ENCODE measurements around the gene ST6GALNAC3.
"Not testable (repeated sequence)": the region's sequence is repeated elsewhere in the genome, so short reads cannot be mapped to it uniquely, and the experiment has no call there.

ST6GALNAC3 gene

GRCh38 chr1:76292418-76293184, 218.1 kb downstream of the ST6GALNAC3 start:
- no peak for DNase-seq

GRCh38 chr1:76293831-76294230, 219.3 kb downstream of the ST6GALNAC3 start:
- DNase-seq: no peak

DNA sequence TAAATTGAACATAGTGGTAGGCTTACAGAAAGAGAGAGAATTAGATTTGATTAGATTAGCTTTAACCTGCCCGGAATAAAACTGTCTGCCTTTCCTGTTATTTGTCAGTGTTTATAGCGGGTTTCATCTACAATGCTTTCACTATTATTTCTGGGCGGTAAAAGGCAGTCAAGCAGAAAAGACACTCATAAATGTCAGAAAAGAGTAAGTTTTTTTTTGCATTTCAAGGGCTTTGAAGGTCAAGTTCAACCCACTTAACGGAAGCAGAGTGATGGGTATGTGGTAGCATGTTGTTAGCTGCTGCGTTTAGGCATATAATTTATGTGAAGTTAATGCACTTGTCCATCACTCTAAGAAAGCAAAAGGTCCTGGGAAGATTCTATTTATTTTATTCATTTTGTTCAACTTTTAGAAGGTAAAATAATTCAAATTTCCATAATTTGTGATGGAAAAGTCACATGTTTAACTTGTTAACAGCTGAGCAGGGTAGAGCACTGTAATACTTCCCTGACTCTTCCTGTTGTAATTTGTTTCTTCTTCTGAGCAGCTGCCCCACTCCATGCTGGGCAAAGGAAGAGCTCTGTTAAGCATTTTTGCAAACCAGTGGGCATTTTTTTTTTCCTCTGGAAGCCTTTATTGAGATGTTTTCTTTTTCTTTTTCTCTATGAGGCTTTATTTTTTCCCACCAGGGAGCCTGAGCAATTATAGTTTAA, 220.1 kb downstream of the ST6GALNAC3 start:
- no peak for DNase-seq

DNA sequence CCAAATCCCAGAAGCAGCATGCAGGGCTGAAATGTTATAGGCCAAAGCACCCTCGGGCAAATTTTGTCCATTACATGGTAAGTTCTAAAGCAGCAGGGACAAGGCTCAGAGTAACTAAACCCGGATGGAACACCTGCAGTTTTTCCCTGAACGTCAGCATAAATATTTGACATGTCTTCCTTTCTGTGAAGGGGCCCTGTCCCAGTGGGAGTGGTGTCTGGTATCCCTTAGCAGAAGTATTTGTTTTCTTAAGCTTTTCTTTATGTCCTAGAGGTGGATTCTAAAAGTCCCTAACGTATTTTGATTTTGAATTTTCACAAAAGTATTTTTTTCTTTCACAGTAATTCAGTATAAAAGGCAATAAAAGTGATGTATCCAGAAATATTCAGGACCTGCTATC, 223.9 kb downstream of the ST6GALNAC3 start:
- DNase-seq: no peak

GRCh38 chr1:76299036-76299435, 224.5 kb downstream of the ST6GALNAC3 start:
- DNase-seq: no peak

DNA sequence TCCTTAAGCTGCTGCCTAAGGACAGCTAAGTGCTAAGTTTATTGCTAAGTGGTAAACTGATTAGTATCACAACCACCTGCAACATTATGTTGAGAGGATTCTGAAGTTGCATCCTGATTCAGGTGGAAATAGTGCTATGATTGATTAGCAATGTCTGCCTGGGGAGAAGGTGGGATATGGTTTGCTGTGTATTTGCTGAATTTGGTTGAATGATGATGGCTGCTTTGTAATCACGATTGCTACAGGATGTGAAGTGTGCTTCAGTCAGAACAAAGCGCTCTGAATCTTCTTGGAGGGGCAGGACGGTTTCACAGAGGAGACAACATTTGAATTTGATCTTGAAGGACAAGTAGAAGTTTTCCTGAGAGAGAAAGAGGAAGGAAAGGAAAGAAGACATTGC, 226.0 kb downstream of the ST6GALNAC3 start:
- DNase-seq: no peak

DNA sequence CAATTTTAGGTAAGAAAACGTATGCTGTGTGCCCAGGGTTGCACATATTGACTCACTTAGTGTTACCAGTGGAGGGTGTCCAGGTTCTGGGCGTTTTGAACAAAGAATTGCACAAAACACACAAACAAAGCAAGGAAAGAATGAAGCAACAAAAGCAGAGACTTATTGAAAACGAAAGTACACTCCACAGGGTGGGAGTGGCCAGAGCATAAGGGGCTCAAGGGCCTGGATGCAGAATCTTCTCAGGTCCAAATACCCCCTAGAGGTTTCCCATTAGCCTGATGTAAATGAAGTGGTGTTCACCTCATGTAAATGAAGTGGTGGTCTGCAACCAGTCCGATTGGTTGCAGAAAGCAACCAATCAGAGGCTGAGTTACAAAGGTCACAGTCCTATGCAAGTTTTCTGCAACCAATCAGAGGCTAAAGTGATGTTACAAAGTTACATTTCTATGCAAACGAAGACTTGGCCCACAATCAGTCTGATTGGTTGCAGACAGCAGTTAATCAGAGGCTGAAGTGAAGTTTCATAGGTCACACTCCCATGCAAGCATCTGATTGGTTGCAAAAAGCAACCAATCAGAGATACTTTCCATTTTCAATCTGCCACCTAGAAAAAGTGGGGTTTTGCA, 228.3 kb downstream of the ST6GALNAC3 start:
- DNase-seq: peak; percentile 83

- peak; percentile 60 for DNase-seq
These were observed 228.8 kb downstream of the ST6GALNAC3 start for GRCh38 chr1:76303340-76303717.

- DNase-seq: no peak
These were observed 238.8 kb downstream of the ST6GALNAC3 start for GRCh38 chr1:76313304-76313703.

GRCh38 chr1:76314730-76315129, 240.2 kb downstream of the ST6GALNAC3 start:
- DNase-seq: no peak

GRCh38 chr1:76317299-76317900, 242.9 kb downstream of the ST6GALNAC3 start:
- no peak for DNase-seq

- peak; percentile 49 for DNase-seq
These were observed 256.6 kb downstream of the ST6GALNAC3 start for GRCh38 chr1:76330991-76331603.

- no peak for DNase-seq
These were observed 261.3 kb downstream of the ST6GALNAC3 start for GRCh38 chr1:76335882-76336281.

DNA sequence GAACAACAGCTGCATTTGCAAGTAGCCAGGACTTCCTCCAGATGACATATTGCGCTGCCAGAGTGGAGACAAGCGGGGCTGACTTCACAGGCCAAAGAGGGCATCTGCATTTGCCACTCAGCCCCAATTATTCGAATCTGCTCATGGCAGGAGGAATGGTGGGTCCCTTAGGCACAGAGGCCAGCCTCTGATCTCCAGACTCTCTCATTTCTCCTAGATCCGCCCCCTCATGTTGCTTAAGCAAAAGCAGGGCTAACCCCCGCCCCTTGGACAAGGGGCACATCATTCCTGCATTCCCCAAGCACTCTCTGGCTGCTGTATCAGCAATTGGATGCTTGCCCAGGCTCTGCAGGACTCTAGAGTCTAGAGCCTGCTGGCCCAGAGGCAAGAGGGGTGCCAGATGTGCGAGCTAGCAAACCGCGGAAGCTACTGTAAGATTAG, 262.4 kb downstream of the ST6GALNAC3 start:
- DNase-seq: no peak

DNA sequence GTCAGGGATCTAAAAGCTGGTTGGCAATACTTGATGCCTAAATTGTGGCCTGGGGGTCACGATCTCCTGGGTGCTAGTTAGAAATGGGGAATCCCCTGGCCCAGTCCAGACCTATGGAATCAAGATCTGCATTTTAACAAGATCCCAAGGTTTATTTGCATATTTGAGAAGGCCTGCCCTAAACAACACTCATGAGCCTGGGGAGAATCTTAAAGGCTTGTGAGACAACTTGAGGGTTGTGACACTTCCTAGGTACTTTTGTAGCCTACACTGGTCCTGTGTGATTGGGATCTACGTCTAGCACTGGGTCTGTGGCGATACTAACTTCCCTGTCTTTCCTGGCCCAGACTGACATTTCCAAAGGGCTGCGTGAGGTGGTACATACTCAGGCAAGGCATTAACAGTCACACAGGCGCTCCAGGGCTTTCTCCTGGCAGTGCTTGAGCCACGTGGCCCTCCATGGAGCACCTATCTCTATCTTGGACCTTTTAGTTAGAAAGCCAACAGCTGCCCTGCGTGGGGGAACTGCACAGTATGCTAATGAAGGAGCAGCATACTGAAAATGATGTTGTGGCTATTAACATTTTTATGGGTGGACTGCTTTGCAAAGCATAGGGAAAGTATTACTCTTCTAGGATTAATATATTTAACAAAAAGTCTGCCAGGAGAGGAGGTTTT, 263.1 kb downstream of the ST6GALNAC3 start:
- DNase-seq: no peak

DNA sequence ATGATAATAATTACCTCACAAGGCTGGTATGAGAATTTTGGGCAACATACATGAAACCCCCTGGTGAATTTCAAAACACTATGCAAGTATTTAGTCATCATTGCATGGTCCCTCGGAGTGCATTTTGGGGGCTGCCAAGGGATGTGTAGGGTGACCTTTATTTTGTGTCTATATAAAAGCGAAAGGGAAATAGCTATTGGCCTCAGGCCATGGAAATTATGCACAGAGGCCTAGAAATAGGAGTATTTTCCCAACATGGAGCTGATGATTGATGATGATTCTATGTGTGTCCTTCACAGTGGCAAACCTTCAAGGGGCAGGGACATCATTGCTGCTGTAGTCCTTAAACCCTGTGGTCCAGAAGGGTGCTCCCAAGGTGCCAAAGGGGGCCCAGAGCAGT, 265.5 kb downstream of the ST6GALNAC3 start:
- no peak for DNase-seq

DNA sequence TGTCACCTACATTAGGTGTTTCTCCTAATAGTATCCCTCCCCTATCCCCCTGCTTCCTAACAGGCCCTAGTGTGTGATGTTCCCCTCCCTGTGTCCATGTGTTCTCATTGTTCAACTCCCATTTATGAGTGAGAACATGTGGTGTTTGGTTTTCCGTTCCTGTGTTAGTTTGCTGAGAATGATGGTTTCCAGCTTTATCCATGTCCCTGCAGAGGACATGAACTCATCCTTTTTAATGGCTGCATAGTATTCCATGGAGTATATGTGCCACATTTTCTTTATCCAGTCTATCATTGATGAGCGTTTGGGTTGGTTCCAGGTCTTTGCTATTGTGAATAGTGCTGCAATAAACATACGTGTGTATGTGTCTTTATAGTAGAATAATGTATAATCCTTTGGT, 267.3 kb downstream of the ST6GALNAC3 start:
- DNase-seq: not testable (repeated sequence)

DNA sequence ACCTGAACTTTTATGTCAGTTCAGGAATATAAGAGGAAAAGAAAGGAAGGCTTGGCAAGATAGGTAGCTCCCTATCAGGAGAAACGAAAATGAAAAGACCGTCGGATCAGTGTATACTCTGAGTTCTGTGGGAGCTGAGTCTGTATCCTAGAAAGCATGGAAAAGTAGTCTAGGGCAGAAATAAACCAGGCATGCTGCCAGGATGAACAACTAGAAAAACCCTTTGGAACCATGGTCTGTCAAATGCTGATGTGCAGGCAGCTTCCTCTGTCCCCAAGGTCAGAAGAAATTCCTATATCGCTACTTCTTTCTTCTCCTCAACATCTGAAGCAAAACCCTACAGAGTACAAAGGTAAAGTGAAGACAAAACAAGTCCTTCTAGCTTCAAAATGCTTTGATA, 268.8 kb downstream of the ST6GALNAC3 start:
- DNase-seq: no peak

GRCh38 chr1:76351655-76352054, 277.1 kb downstream of the ST6GALNAC3 start:
- DNase-seq: no peak

DNA sequence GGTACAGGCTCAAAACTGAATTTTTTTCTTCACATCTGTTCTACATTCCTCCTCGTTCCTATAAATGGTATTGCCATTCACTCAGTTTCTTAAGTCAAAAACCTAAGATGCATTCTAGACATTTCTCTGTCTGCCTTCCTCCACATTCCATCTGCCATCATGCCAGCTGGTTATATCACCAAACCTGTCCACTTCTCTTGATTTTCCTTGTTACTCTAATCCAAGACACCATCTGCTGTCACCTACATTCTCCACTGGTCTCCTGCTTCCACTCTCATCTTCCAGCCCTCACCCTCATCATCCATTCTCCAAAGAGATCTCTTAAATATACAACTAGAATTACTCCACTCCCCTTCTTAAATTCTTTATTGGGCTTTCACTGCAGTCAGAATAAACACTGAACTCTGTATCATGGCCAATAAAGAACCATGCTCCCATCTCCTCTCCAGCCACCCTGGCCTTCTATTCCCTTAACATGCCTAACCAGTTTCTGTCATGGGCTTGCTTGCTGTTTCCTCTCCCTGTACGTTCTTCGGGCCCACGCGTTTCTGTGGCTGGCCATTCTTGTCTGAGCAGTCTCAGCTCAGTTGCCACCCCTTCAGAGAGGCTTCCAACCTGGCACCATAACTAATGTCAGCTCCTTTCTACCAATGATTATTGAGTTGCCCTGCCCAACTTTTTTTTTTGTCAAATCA, 278.3 kb downstream of the ST6GALNAC3 start:
- DNase-seq: no peak

GRCh38 chr1:76354236-76354635, 279.7 kb downstream of the ST6GALNAC3 start:
- DNase-seq: no peak

DNA sequence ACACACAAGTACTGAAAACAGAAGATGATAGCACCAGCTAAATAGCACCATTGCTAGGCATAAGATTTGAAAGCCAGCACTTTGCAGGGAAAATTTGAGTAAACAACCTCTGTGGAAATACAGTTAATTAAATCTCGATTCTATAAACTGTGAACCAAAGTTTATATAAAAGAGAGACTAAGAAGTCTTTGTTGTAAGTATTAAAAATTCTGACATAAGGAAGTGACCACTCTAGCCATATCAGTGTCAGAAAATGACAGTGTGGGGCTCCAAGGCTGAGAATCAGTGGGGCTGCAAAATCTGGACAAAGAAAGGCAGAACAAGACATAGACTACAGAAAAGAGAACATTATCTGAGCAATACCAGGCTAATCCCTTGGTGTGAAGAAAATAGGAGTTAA, 292.2 kb downstream of the ST6GALNAC3 start:
- no peak for DNase-seq
